Fibroblast of the aortic adventitia (primary cell): ENCODE data around the gene SMCR8. TPM values are rescaled to one million over a fixed set of nuclear protein-coding genes. Genes with fewer than 3 reads are reported as not detected.

Source experiments
- DNase-seq: peaks from one replicate; pipeline ENCODE4 v3.0.0-alpha.2; 2010; ENCODE audit warnings: low read depth
- H3K4me3 ChIP-seq: 2 replicates; pipeline ENCODE4 v1.5.1; 2011; ENCODE audit warnings: low read depth, mild to moderate bottlenecking, control low read depth, low read length, moderate library complexity
- CTCF ChIP-seq: IDR thresholded peaks from 2 replicates; pipeline ENCODE4 v1.5.1; 2011; ENCODE audit warnings: mild to moderate bottlenecking, low read length, control low read depth, inconsistent platforms; ENCODE audit not compliant: insufficient read depth
- total RNA-seq: library from RNA; depleted of rRNA; stranded (reverse); fragments of >200 nt; gene quantifications from 2 replicates; pipeline ENCODE4 v1.2.3, GENCODE V29; 2012; ENCODE audit warnings: low replicate concordance

The SMCR8 gene
- total RNA-seq, 1 donor, result 17.3 TPM

- no peak for TF ChIP-seq CTCF
- H3K4me3 ChIP-seq, result peak overlapping the region; percentile 85
- DNase-seq, result no peak
These were observed 47.0 kb downstream of the SMCR8 start for GRCh38 chr17:18361837-18362697.

- no peak for TF ChIP-seq CTCF
- H3K4me3 ChIP-seq, result peak overlapping the region; percentile 85
- DNase-seq, result peak; percentile 18
These were observed 47.6 kb downstream of the SMCR8 start for GRCh38 chr17:18362698-18363100.

GRCh38 chr17:18363101-18364049 lies 48.3 kb downstream of the SMCR8 start, which contains the start of gene SHMT1:
Gene SHMT1 (minus strand): TSS chr17:18363550. CDS start chr17:18355981, 7,569 bp downstream.
- DNase-seq, result peak; percentile 80
- peak within 1 kb of the TSS; percentile 85 for H3K4me3 ChIP-seq
- TF ChIP-seq CTCF, result no peak

GRCh38 chr17:18364166-18364565 lies 49.1 kb downstream of the SMCR8 start:
- no peak for TF ChIP-seq CTCF
- H3K4me3 ChIP-seq, result no peak overlapping the region
- DNase-seq, result no peak

- TF ChIP-seq CTCF, result no peak
- no peak for DNase-seq
- no peak overlapping the region for H3K4me3 ChIP-seq
These were observed 53.9 kb downstream of the SMCR8 start for GRCh38 chr17:18368946-18369345.

GRCh38 chr17:18370761-18371160 lies 55.7 kb downstream of the SMCR8 start:
- no peak overlapping the region for H3K4me3 ChIP-seq
- no peak for TF ChIP-seq CTCF
- DNase-seq, result no peak
